ENCODE results near the gene FAM171A1. TPM values are rescaled to one million over a fixed set of nuclear protein-coding genes. Genes with fewer than 3 reads are reported as not detected.
A peak's percentile ranks its signal among the peaks of the same experiment; 100 is the strongest.
"Not testable (repeated sequence)": the region's sequence is repeated elsewhere in the genome, so short reads cannot be mapped to it uniquely, and the experiment has no call there.

Gene FAM171A1
- total and polyA plus RNA-seq, 2 donors (not counting 1 experiment from before 2014, with no cell fraction given) = 8.8 to 10.3 TPM

- DNase-seq (ENCODE audit: low read depth in 2 of 2) = peak; percentile 66 to 82
These were observed 161.1 kb downstream of the FAM171A1 start for GRCh38 chr10:15209827-15210509.

DNA sequence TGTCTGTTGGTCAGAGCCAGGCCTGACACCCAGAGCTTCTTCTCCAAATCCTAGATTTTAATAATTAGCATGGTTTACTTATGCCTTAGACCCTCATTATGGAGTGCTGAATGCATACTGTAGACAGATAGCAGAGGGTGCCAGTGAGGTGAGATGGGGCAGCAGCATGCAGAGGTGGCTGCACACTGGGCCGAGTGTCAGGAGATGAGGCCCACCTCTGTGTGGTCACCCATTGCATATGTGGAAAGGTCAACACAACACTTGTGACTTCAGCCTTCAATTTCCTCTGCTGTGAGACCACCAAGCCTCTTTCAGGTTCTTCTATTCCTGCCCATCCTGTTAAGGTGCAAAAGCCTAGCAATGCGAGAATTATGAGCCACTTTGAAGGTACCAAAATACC is 162.9 kb downstream of the FAM171A1 start:
- TF ChIP-seq CTCF (conservative IDR thresholded peaks at IDR 0.05 in 1 of 2, IDR thresholded peaks at IDR 0.05 in 1 of 2; ENCODE audit: low read depth in 1 of 2, low read length in 2 of 2) (no peak), EZH2 (IDR thresholded peaks at IDR 0.05; ENCODE audit: low read length, missing control alignments) (no peak)

More at GRCh38 chr10:15209827-15210509, 161.1 kb downstream of the FAM171A1 start:
- peaks cover 4% of the 10 kb centered on the region for H3K36me3 ChIP-seq (ENCODE audit: control insufficient read depth, insufficient read depth, low read length)
- H3K9me3 ChIP-seq (ENCODE audit: control insufficient read depth, insufficient read depth, low read depth, low read length) = no peaks in the 10 kb centered on the region
- no peaks in the 10 kb centered on the region for H3K27me3 ChIP-seq (ENCODE audit: control insufficient read depth, insufficient read depth, low read length)
- H3K9ac ChIP-seq (ENCODE audit: insufficient read depth, low read length) = no peak overlapping the region
- no peak overlapping the region for H2AFZ ChIP-seq (ENCODE audit: low read length)
- TF ChIP-seq CTCF (conservative IDR thresholded peaks at IDR 0.05 in 1 of 2, IDR thresholded peaks at IDR 0.05 in 1 of 2; ENCODE audit: low read depth in 1 of 2, low read length in 2 of 2) (peak; percentile 87 to 91), EZH2 (IDR thresholded peaks at IDR 0.05; ENCODE audit: low read length, missing control alignments) (no peak)
- no peak overlapping the region for H3K4me3 ChIP-seq (replicated peaks in 1 of 4; ENCODE audit: control extremely low read depth in 1 of 4, insufficient read depth in 1 of 4, low read depth in 3 of 4, low read length in 4 of 4)
- H3K4me1 ChIP-seq (ENCODE audit: control insufficient read depth, extremely low read depth, insufficient read depth, low read length) = peaks cover 5% of the 10 kb centered on the region
- no peaks in the 10 kb centered on the region for H3K79me2 ChIP-seq (ENCODE audit: control insufficient read depth, insufficient read depth, low read length)
- H3K27ac ChIP-seq (ENCODE audit: insufficient read depth, low read length) = no peak overlapping the region
- H3K4me2 ChIP-seq (ENCODE audit: extremely low read depth, insufficient read depth, low read length) = no peak overlapping the region
- H4K20me1 ChIP-seq (ENCODE audit: control insufficient read depth, extremely low read depth, insufficient read depth, low read length) = no peaks in the 10 kb centered on the region

DNA sequence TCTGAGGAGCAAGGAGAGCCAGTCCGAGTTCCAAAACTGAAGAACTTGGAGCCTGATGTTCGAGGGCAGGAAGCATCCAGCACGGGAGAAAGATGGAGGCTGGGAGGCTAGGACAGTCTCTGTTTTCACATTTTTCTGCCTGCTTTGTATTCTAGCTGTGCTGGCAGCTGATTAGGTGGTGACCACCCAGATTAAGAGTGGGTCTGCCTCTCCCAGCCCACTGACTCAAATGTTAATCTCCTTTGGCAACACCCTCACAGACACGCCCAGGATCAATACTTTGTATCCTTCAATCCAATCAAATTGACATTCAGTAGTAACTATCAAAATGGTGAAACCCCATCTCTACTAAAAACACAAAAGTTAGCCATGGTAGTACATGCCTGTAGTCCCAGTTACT is 163.7 kb downstream of the FAM171A1 start:
- not testable (repeated sequence) for DNase-seq (ENCODE audit: low read depth in 2 of 2); H3K27me3 ChIP-seq (ENCODE audit: control insufficient read depth, insufficient read depth, low read length); H2AFZ ChIP-seq (ENCODE audit: low read length)

More for the DNA sequence above, 162.9 kb downstream of the FAM171A1 start:
- no peaks in the 10 kb centered on the region for H3K27me3 ChIP-seq (ENCODE audit: control insufficient read depth, insufficient read depth, low read length)
- no peaks in the 10 kb centered on the region for H3K79me2 ChIP-seq (ENCODE audit: control insufficient read depth, insufficient read depth, low read length)
- peaks cover 5% of the 10 kb centered on the region for H3K4me1 ChIP-seq (ENCODE audit: control insufficient read depth, extremely low read depth, insufficient read depth, low read length)
- H2AFZ ChIP-seq (ENCODE audit: low read length) = no peak overlapping the region
- no peak overlapping the region for H3K4me2 ChIP-seq (ENCODE audit: extremely low read depth, insufficient read depth, low read length)
- no peak overlapping the region for H3K27ac ChIP-seq (ENCODE audit: insufficient read depth, low read length)
- no peak for DNase-seq (ENCODE audit: low read depth in 2 of 2)
- no peak overlapping the region for H3K9ac ChIP-seq (ENCODE audit: insufficient read depth, low read length)
- H4K20me1 ChIP-seq (ENCODE audit: control insufficient read depth, extremely low read depth, insufficient read depth, low read length) = no peaks in the 10 kb centered on the region
- no peaks in the 10 kb centered on the region for H3K9me3 ChIP-seq (ENCODE audit: control insufficient read depth, insufficient read depth, low read depth, low read length)
- H3K36me3 ChIP-seq (ENCODE audit: control insufficient read depth, insufficient read depth, low read length) = no peaks in the 10 kb centered on the region
- no peak overlapping the region for H3K4me3 ChIP-seq (replicated peaks in 1 of 4; ENCODE audit: control extremely low read depth in 1 of 4, insufficient read depth in 1 of 4, low read depth in 3 of 4, low read length in 4 of 4)

More for the DNA sequence above, 163.7 kb downstream of the FAM171A1 start:
- not testable (repeated sequence) for H3K4me1 ChIP-seq (ENCODE audit: control insufficient read depth, extremely low read depth, insufficient read depth, low read length); H3K79me2 ChIP-seq (ENCODE audit: control insufficient read depth, insufficient read depth, low read length); H3K27ac ChIP-seq (ENCODE audit: insufficient read depth, low read length); H3K36me3 ChIP-seq (ENCODE audit: control insufficient read depth, insufficient read depth, low read length); H3K9me3 ChIP-seq (ENCODE audit: control insufficient read depth, insufficient read depth, low read depth, low read length); H3K4me3 ChIP-seq (replicated peaks in 1 of 4; ENCODE audit: control extremely low read depth in 1 of 4, insufficient read depth in 1 of 4, low read depth in 3 of 4, low read length in 4 of 4); H3K9ac ChIP-seq (ENCODE audit: insufficient read depth, low read length); H4K20me1 ChIP-seq (ENCODE audit: control insufficient read depth, extremely low read depth, insufficient read depth, low read length); H3K4me2 ChIP-seq (ENCODE audit: extremely low read depth, insufficient read depth, low read length)

Data from fibroblast of lung (primary cell).